ENCODE results near the gene RRAS2. TPM values are rescaled to one million over a fixed set of nuclear protein-coding genes. Genes with fewer than 3 reads are reported as not detected.

RRAS2 gene
- total and polyA plus RNA-seq, 9 of the 15 experiments (the other 6 are each of a cell fraction or from before 2014, with no cell fraction given), result 9.4 to 47.5 (median 37.6) TPM

DNA sequence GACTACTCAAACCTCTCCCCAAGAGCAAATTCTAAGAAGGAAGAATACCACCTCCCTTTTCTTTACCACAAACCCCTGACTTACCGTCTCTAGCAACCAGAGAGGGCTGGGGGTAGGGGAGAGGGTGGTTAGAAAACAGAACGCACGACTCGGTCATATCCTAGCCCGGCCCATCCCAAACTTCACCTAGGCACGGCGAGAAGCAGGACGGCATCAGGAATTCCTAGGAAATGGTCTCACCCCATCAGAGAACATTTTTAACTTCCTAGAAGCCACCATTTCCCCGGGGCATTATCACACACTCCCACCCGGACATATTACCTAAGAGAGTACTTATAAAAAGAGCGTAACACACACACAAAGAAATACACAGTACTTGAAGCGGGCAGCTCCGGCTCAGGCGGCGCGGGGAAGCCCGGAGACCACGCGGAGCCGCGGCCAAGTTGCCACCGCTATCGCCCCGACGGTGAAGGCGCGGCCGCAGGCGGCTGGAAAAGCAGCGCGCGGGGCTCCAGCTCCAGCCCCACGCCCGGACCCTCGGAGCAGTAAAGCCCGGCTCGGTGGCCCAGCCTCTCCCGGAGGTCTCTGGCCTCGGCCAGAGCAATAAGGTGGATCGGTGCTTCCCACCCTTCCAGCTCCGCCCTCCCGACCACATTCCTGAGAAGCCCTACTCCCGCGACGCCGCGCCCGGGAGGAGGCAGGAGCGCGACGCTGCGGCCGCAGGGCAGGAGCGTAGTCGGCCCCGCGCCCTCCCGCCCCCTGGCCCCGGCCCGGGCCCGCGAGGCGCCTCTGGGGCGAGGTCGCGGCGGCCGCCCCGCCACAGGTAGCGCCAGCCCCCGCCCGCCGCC lies 878 bp downstream of the RRAS2 start (continued):
- no peak for TF ChIP-seq ZNF785 (CRISPR knock-in tag; IDR thresholded peaks at IDR 0.05)
- TF ChIP-seq ARNT (IDR thresholded peaks at IDR 0.05), result no peak
- TF ChIP-seq POLR2A (conservative IDR thresholded peaks at IDR 0.05), result no peak
- TF ChIP-seq, protein P1, sequence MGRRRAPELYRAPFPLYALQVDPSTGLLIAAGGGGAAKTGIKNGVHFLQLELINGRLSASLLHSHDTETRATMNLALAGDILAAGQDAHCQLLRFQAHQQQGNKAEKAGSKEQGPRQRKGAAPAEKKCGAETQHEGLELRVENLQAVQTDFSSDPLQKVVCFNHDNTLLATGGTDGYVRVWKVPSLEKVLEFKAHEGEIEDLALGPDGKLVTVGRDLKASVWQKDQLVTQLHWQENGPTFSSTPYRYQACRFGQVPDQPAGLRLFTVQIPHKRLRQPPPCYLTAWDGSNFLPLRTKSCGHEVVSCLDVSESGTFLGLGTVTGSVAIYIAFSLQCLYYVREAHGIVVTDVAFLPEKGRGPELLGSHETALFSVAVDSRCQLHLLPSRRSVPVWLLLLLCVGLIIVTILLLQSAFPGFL (CRISPR knock-in tag; IDR thresholded peaks at IDR 0.05), result no peak
- TF ChIP-seq EGR1 (conservative IDR thresholded peaks at IDR 0.05), result no peak
- TF ChIP-seq, protein P2, sequence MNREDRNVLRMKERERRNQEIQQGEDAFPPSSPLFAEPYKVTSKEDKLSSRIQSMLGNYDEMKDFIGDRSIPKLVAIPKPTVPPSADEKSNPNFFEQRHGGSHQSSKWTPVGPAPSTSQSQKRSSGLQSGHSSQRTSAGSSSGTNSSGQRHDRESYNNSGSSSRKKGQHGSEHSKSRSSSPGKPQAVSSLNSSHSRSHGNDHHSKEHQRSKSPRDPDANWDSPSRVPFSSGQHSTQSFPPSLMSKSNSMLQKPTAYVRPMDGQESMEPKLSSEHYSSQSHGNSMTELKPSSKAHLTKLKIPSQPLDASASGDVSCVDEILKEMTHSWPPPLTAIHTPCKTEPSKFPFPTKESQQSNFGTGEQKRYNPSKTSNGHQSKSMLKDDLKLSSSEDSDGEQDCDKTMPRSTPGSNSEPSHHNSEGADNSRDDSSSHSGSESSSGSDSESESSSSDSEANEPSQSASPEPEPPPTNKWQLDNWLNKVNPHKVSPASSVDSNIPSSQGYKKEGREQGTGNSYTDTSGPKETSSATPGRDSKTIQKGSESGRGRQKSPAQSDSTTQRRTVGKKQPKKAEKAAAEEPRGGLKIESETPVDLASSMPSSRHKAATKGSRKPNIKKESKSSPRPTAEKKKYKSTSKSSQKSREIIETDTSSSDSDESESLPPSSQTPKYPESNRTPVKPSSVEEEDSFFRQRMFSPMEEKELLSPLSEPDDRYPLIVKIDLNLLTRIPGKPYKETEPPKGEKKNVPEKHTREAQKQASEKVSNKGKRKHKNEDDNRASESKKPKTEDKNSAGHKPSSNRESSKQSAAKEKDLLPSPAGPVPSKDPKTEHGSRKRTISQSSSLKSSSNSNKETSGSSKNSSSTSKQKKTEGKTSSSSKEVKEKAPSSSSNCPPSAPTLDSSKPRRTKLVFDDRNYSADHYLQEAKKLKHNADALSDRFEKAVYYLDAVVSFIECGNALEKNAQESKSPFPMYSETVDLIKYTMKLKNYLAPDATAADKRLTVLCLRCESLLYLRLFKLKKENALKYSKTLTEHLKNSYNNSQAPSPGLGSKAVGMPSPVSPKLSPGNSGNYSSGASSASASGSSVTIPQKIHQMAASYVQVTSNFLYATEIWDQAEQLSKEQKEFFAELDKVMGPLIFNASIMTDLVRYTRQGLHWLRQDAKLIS (CRISPR knock-in tag; IDR thresholded peaks at IDR 0.05), result no peak
- peak in 1 of 3 experiments; percentile 20 for TF ChIP-seq YY1 (IDR thresholded peaks at IDR 0.05; ENCODE audit: borderline replicate concordance in 1 of 3, control insufficient read depth in 1 of 3, extremely low read depth in 1 of 3, insufficient read depth in 3 of 3, insufficient read length in 1 of 3, insufficient replicate concordance in 2 of 3, low read depth in 1 of 3, low read length in 2 of 3)
